SK-N-SH (cell line): ENCODE data around the gene ADAMTS6. TPM values are rescaled to one million over a fixed set of nuclear protein-coding genes. Genes with fewer than 3 reads are reported as not detected.
"Not testable (repeated sequence)": the region's sequence is repeated elsewhere in the genome, so short reads cannot be mapped to it uniquely, and the experiment has no call there.

Experiments used
- CTCF ChIA-PET: fragments of 300-600, 350-600 bp; formaldehyde crosslinking; extraction: SDS; loops from one replicate; lab custom pipeline; 2021; lab: Yijun Ruan, JAX
- POLR2A ChIA-PET: fragments of 350-600 bp; sonication (Branson Sonifier 250); formaldehyde crosslinking; extraction: SDS; loops from one replicate; lab custom pipeline; 2020; ENCODE audit warnings: antibody characterized with exemption, inconsistent platforms; lab: Yijun Ruan, JAX
- DNase-seq: peaks from one replicate; pipeline ENCODE4 v3.0.0; 2012
- H2AFZ ChIP-seq: fragments of 200-600 bp; sonication (generic); 2 replicates; pipeline ENCODE4 v1.8.1; 2016; ENCODE audit warnings: antibody characterized with exemption, mild to moderate bottlenecking, low read depth
- H3F3A ChIP-seq: fragments of 200-600 bp; sonication (generic); replicated peaks from 2 replicates; pipeline ENCODE3; 2016; ENCODE audit warnings: antibody characterized with exemption, mild to moderate bottlenecking; ENCODE audit not compliant: insufficient read depth
- H3K27ac ChIP-seq, 2 experiments: fragments of 200-500 bp in 1 of 2; fragments of 200-600 bp in 1 of 2; sonication (Bioruptor generic) in 1 of 2; sonication (generic), shearing (Covaris generic) in 1 of 2; 2 replicates each; pipeline versions ENCODE4 v1.5.1 to v1.6.1; 2014 to 2016; ENCODE audit warnings: low read depth in 2 of 2, inconsistent platforms in 1 of 2, low read length in 1 of 2, mild to moderate bottlenecking in 1 of 2, mixed read lengths in 1 of 2
- H3K27me3 ChIP-seq: fragments of 200-600 bp; sonication (generic), shearing (Covaris generic); 2 replicates; pipeline ENCODE4 v1.6.1; 2016; ENCODE audit warnings: mixed run types; ENCODE audit not compliant: insufficient read depth
- H3K36me3 ChIP-seq, 2 experiments: fragments of 200-500 bp in 1 of 2; fragments of 200-600 bp in 1 of 2; sonication (Bioruptor generic) in 1 of 2; sonication (generic) in 1 of 2; replicated peaks in 1 of 2; 2 replicates each; pipeline versions ENCODE3 to v1.5.1; 2014 to 2016; ENCODE audit warnings: low read length in 1 of 2, mild to moderate bottlenecking in 1 of 2; ENCODE audit not compliant: insufficient read depth in 2 of 2, control insufficient read depth in 1 of 2
- H3K4me1 ChIP-seq, 2 experiments: fragments of 200-500 bp in 1 of 2; fragments of 200-600 bp in 1 of 2; sonication (Bioruptor generic) in 1 of 2; sonication (generic), shearing (Covaris generic) in 1 of 2; 2 replicates each; pipeline versions ENCODE4 v1.5.1 to v1.6.1; 2014 to 2016; ENCODE audit warnings: low read depth in 1 of 2, low read length in 1 of 2, mixed run types in 1 of 2; ENCODE audit not compliant: insufficient read depth in 2 of 2, control insufficient read depth in 1 of 2
- H3K4me2 ChIP-seq: fragments of 200-600 bp; sonication (generic), shearing (Covaris generic); 2 replicates; pipeline ENCODE4 v1.6.1; 2017; ENCODE audit warnings: mixed run types
- H3K4me3 ChIP-seq, 2 experiments: fragments of 200-500 bp in 1 of 2; fragments of 200-600 bp in 1 of 2; sonication (Bioruptor generic) in 1 of 2; sonication (generic), shearing (Covaris generic) in 1 of 2; 2 replicates each; pipeline versions ENCODE4 v1.5.1 to v1.8.1; 2014 to 2016; ENCODE audit warnings: low read depth in 2 of 2, inconsistent platforms in 1 of 2, low read length in 1 of 2, mild to moderate bottlenecking in 1 of 2, mixed read lengths in 1 of 2, moderate library complexity in 1 of 2
- H3K79me2 ChIP-seq: fragments of 200-600 bp; sonication (generic); 2 replicates; pipeline ENCODE4 v1.8.1; 2017; ENCODE audit warnings: mild to moderate bottlenecking; ENCODE audit not compliant: insufficient read depth
- H3K9ac ChIP-seq: fragments of 200-600 bp; sonication (generic); 2 replicates; pipeline ENCODE4 v1.6.1; 2017; ENCODE audit warnings: mixed run types
- H3K9me2 ChIP-seq: fragments of 200-600 bp; sonication (generic); 2 replicates; pipeline ENCODE4 v1.6.1; 2017; ENCODE audit warnings: mixed run types
- H3K9me3 ChIP-seq: fragments of 200-600 bp; sonication (generic); 2 replicates; pipeline ENCODE4 v1.6.1; 2017; ENCODE audit warnings: mixed run types, mild to moderate bottlenecking, moderate library complexity
- H4K20me1 ChIP-seq: fragments of 200-600 bp; sonication (generic); 2 replicates; pipeline ENCODE4 v1.6.1; 2017; ENCODE audit warnings: mild to moderate bottlenecking, mixed run types; ENCODE audit not compliant: insufficient read depth
- CHD2 ChIP-seq: fragments of 150-350 bp; IDR thresholded peaks from 2 replicates; pipeline ENCODE4 v1.6.1; 2018; ENCODE audit warnings: low read length; ENCODE audit not compliant: partially characterized antibody
- ELF1 ChIP-seq: IDR thresholded peaks from 2 replicates; pipeline ENCODE4 v1.4.0; 2012
- EZH2phosphoT487 ChIP-seq: fragments of 200-600 bp; sonication (generic); IDR thresholded peaks from 2 replicates; pipeline ENCODE4 v1.6.1; 2017; ENCODE audit warnings: low read depth, mixed run types, mild to moderate bottlenecking, antibody characterized with exemption, moderate library complexity, borderline replicate concordance
- GABPA ChIP-seq: IDR thresholded peaks from 2 replicates; pipeline ENCODE4 v1.4.0; 2012; ENCODE audit warnings: low read depth, mild to moderate bottlenecking
- MEF2A ChIP-seq: IDR thresholded peaks from 2 replicates; pipeline ENCODE4 v1.4.0; 2012; ENCODE audit warnings: low read depth, borderline replicate concordance
- MXI1 ChIP-seq: IDR thresholded peaks from 2 replicates; pipeline ENCODE4 v1.6.1; 2012; ENCODE audit warnings: mild to moderate bottlenecking, low read depth, low read length, improper control_type of control experiment
- NRF1 ChIP-seq: IDR thresholded peaks from 2 replicates; pipeline ENCODE4 v1.6.1; 2012; ENCODE audit warnings: low read depth, mild to moderate bottlenecking, low read length
- POLR2AphosphoS5 ChIP-seq: IDR thresholded peaks from 2 replicates; pipeline ENCODE4 v1.6.1; 2012; ENCODE audit warnings: low read depth, low read length
- RAD21 ChIP-seq: IDR thresholded peaks from 2 replicates; pipeline ENCODE4 v1.6.1; 2012; ENCODE audit warnings: mild to moderate bottlenecking, low read length
- RFX5 ChIP-seq: IDR thresholded peaks from 2 replicates; pipeline ENCODE4 v1.6.1; 2012; ENCODE audit warnings: mild to moderate bottlenecking, improper control_type of control experiment, low read length
- SIN3A ChIP-seq: IDR thresholded peaks from 2 replicates; pipeline ENCODE4 v1.6.1; 2012; ENCODE audit warnings: low read depth, mild to moderate bottlenecking, low read length, moderate library complexity, borderline replicate concordance
- TAF1 ChIP-seq: IDR thresholded peaks from 2 replicates; pipeline ENCODE4 v1.6.1; 2012; ENCODE audit warnings: low read depth, mild to moderate bottlenecking, low read length, moderate library complexity, borderline replicate concordance
- TEAD4 ChIP-seq: IDR thresholded peaks from 2 replicates; pipeline ENCODE4 v1.4.0; 2012; ENCODE audit warnings: mild to moderate bottlenecking, borderline replicate concordance; ENCODE audit not compliant: insufficient read depth
- YY1 ChIP-seq: IDR thresholded peaks from 2 replicates; pipeline ENCODE4 v1.4.0; 2012; ENCODE audit warnings: low read depth, mild to moderate bottlenecking
- WGBS: methylation state at CpG from one replicate; pipeline ENCODE4 v1.1.6; 2017; ENCODE audit warnings: low lambda C conversion rate; 5-methylcytosine and 5-hydroxymethylcytosine counted together
- polyA plus RNA-seq, 3 experiments: library from polyadenylated mRNA; depleted of rRNA; stranded (reverse); fragments of >200 nt; gene quantifications; 2 replicates each; pipeline ENCODE4 v1.2.3, GENCODE V29; 2012
- TF ChIP-seq, protein P1 (sequence below): IDR thresholded peaks from 2 replicates; pipeline ENCODE4; 2012
- TF ChIP-seq, protein P2 (sequence below): IDR thresholded peaks from 2 replicates; pipeline ENCODE4 v1.4.0; 2012; ENCODE audit warnings: low read depth, borderline replicate concordance
- TF ChIP-seq, protein P3 (sequence below): IDR thresholded peaks from 2 replicates; pipeline ENCODE4 v1.4.0; 2012; ENCODE audit warnings: low read depth
- TF ChIP-seq, protein P4 (sequence below): IDR thresholded peaks from 2 replicates; pipeline ENCODE4 v1.4.0; 2012; ENCODE audit warnings: low read depth, borderline replicate concordance

ADAMTS6 gene
- polyA plus RNA-seq, 1 of the 3 experiments (the other 2 are of a cell fraction) = 15.0 TPM

DNA sequence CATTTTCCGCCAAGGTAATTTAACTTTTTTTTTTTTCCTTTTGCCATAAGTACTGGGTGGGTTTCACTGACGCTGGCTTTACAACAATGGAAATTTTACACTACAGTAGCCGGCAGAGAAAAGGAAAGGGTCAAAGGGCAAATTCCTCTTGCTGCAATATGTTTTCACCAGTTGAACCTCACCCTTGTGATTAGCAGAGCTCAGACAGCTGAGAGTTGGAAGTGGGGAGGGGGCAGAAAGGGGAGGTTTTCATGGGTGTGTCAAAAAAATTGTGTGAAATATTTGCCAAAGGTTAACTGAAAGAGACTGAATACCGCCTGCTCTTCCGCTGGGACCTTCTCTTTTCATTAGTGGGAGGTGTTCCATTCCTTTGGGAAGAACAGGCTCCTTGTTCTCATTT lies 296.9 kb downstream of the ADAMTS6 start:
- Histone ChIP-seq H4K20me1 (no peaks in the 10 kb centered on the region), H2AFZ (no peak overlapping the region), H3K27me3 (no peaks in the 10 kb centered on the region), H3K79me2 (peaks cover 7% of the 10 kb centered on the region), H3K36me3 (peaks cover 0 to 71% of the 10 kb centered on the region in 2 experiments), H3K9ac (peak overlapping the region; percentile 26; the same call in 1 of the 2 replicates), H3K27ac (peak overlapping the region in 1 of 2 experiments; percentile 98; a peak in 2 of 4 replicates), H3K4me2 (no peak overlapping the region), H3K9me2 (no peaks in the 10 kb centered on the region), H3F3A (peaks cover 39% of the 10 kb centered on the region), H3K4me3 (no peak overlapping the region), H3K4me1 (peaks cover 0 to 19% of the 10 kb centered on the region in 2 experiments; a peak in 3 of 4 replicates), H3K9me3 (no peaks in the 10 kb centered on the region)
- TF ChIP-seq MXI1 = no peak
- TF ChIP-seq TAF1 = no peak
- TF ChIP-seq CHD2 = no peak
- TF ChIP-seq YY1 = no peak
- TF ChIP-seq, protein P1, sequence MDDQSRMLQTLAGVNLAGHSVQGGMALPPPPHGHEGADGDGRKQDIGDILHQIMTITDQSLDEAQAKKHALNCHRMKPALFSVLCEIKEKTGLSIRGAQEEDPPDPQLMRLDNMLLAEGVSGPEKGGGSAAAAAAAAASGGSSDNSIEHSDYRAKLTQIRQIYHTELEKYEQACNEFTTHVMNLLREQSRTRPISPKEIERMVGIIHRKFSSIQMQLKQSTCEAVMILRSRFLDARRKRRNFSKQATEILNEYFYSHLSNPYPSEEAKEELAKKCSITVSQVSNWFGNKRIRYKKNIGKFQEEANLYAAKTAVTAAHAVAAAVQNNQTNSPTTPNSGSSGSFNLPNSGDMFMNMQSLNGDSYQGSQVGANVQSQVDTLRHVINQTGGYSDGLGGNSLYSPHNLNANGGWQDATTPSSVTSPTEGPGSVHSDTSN = no peak
- TF ChIP-seq RFX5 = no peak
- no peak for TF ChIP-seq MEF2A
- no peak for TF ChIP-seq SIN3A
- no peak for TF ChIP-seq EZH2phosphoT487
- TF ChIP-seq NRF1 = no peak
- ChIA-PET CTCF (no interaction called here), POLR2A (no interaction called here)
- no peak for DNase-seq
- 92% methylated on average over 5 of the region's 5 CpGs for WGBS

DNA sequence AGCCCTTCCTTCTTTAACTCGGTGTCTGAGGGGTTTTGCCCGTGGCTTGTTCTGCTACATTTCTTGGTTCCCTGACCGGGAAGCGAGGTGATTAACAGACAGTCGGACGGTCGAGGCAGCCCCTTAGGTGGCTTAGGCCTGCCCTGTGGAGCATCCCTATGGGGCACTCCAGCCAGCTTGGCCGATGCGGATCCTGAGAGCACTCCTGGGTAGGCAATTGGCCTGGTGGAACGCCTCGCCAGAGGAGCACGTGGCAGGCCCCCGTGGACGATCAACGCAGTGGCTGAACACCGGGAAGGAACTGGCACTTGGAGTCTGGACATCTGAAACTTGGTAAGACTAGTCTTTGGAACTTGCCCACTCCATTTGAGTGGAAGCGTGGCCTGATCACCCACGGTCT lies 307.5 kb downstream of the ADAMTS6 start:
- H2AFZ ChIP-seq, H3K27me3 ChIP-seq, POLR2A ChIA-PET, H3K4me1 ChIP-seq, H3F3A ChIP-seq, H3K9me3 ChIP-seq, H3K4me3 ChIP-seq, H3K27ac ChIP-seq, H3K9me2 ChIP-seq, H3K79me2 ChIP-seq, CTCF ChIA-PET, H3K9ac ChIP-seq, H3K4me2 ChIP-seq, H4K20me1 ChIP-seq, DNase-seq: not testable (repeated sequence)
- peaks cover 2 to 58% of the 10 kb centered on the region in 2 experiments for H3K36me3 ChIP-seq
- 91% methylated on average over 11 of the region's 18 CpGs for WGBS

DNA sequence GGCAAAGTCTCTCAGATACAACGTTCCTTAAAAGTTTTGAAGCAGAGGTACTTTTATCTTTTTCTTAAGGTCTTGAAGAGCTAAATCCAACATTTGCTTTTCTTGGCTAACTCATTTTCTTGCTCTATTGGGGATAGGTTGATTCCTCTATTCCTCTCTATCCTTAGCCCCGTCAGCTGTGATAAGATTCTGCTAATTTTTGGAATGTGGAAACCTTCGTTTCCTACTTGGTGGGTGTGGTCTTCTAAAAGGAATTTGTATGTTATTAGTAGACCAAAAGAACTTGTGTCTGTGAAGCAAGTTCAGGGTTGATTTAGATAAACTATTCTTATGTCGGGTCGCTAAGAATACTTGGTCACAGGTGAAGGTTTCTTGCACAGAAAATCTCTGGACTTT lies 308.6 kb downstream of the ADAMTS6 start:
- Histone ChIP-seq H2AFZ (no peak overlapping the region), H3K9me2 (no peaks in the 10 kb centered on the region), H3K79me2 (no peaks in the 10 kb centered on the region), H3K9ac (no peak overlapping the region), H3K4me2 (no peak overlapping the region), H3K36me3 (peaks cover 2 to 54% of the 10 kb centered on the region in 2 experiments), H4K20me1 (no peaks in the 10 kb centered on the region), H3K9me3 (no peaks in the 10 kb centered on the region), H3K27ac (0 out of 4 replicates have a peak overlapping the region, but pooled peaks of 1 of the 2 experiments have one; percentile 17), H3K4me1 (no peaks in the 10 kb centered on the region), H3K27me3 (no peaks in the 10 kb centered on the region), H3F3A (peaks cover 3% of the 10 kb centered on the region), H3K4me3 (no peak overlapping the region)
- TF ChIP-seq, protein P2, sequence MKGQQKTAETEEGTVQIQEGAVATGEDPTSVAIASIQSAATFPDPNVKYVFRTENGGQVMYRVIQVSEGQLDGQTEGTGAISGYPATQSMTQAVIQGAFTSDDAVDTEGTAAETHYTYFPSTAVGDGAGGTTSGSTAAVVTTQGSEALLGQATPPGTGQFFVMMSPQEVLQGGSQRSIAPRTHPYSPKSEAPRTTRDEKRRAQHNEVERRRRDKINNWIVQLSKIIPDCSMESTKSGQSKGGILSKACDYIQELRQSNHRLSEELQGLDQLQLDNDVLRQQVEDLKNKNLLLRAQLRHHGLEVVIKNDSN = no peak
- no peak for TF ChIP-seq RAD21
- TF ChIP-seq POLR2AphosphoS5 = no peak
- TF ChIP-seq, protein P3, sequence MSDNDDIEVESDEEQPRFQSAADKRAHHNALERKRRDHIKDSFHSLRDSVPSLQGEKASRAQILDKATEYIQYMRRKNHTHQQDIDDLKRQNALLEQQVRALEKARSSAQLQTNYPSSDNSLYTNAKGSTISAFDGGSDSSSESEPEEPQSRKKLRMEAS = no peak
- TF ChIP-seq ELF1 = no peak
- TF ChIP-seq NRF1 = no peak
- TF ChIP-seq, protein P1 = no peak
- no peak for TF ChIP-seq MXI1
- no peak for TF ChIP-seq TEAD4
- TF ChIP-seq, protein P4, sequence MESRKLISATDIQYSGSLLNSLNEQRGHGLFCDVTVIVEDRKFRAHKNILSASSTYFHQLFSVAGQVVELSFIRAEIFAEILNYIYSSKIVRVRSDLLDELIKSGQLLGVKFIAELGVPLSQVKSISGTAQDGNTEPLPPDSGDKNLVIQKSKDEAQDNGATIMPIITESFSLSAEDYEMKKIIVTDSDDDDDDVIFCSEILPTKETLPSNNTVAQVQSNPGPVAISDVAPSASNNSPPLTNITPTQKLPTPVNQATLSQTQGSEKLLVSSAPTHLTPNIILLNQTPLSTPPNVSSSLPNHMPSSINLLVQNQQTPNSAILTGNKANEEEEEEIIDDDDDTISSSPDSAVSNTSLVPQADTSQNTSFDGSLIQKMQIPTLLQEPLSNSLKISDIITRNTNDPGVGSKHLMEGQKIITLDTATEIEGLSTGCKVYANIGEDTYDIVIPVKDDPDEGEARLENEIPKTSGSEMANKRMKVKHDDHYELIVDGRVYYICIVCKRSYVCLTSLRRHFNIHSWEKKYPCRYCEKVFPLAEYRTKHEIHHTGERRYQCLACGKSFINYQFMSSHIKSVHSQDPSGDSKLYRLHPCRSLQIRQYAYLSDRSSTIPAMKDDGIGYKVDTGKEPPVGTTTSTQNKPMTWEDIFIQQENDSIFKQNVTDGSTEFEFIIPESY = no peak
- no peak for TF ChIP-seq GABPA
- DNase-seq = no peak
- ChIA-PET CTCF (interaction anchor here (1.0 to 1.6 kb wide), 2 partner anchors 8 to 10 kb away, joined by 3 to 4 read pairs; no protein-coding TSS in a partner anchor), POLR2A (no interaction called here)
- 86% methylated on average over 5 of the region's 5 CpGs for WGBS
